Measurements from ENCODE around the gene RPL15. TPM values are rescaled to one million over a fixed set of nuclear protein-coding genes. Genes with fewer than 3 reads are reported as not detected.

Gene RPL15
- total and polyA plus RNA-seq, 10 of the 15 experiments (the other 5 are each of a cell fraction or from before 2014, with no cell fraction given), result 2,885 to 10,761 (median 4,017) TPM

- Histone ChIP-seq H3K4me1 (ENCODE audit: control insufficient read depth, insufficient read depth, low read length) (no peaks in the 10 kb centered on the region; the same call in 1 of the 2 replicates), H2AFZ (ENCODE audit: control insufficient read depth, low read depth, low read length) (no peak overlapping the region), H3K27ac (ENCODE audit: control insufficient read depth, insufficient read depth) (no peak overlapping the region), H3K36me3 (ENCODE audit: control insufficient read depth in 2 of 2, insufficient read depth in 2 of 2, low read length in 1 of 2) (peaks cover 0 to 19% of the 10 kb centered on the region in 2 experiments; a peak in 2 of 4 replicates), H3K4me2 (ENCODE audit: control insufficient read depth, insufficient read depth) (no peak overlapping the region), H3K27me3 (replicated peaks in 1 of 2; ENCODE audit: control insufficient read depth in 2 of 2, insufficient read depth in 2 of 2, low read length in 1 of 2) (no peaks in the 10 kb centered on the region), H3K79me2 (ENCODE audit: control insufficient read depth, insufficient read depth, low read length) (peaks cover 8% of the 10 kb centered on the region), H3K9ac (ENCODE audit: control insufficient read depth, insufficient read depth, low read length) (no peak overlapping the region), H3K9me3 (replicated peaks; ENCODE audit: control insufficient read depth, insufficient read depth, low read length) (no peaks in the 10 kb centered on the region), H3K4me3 (no peak overlapping the region), H4K20me1 (ENCODE audit: control insufficient read depth, insufficient read depth) (no peaks in the 10 kb centered on the region; the same call in 1 of the 2 replicates)
- no TSS peak for BruUV-seq (replicated peaks)
- in situ Hi-C loops (cut with MboI) (no loop called here), intact Hi-C loops (cut with micrococcal nuclease; ENCODE audit: unreplicated experiment) (no loop called here)
- TF ChIP-seq MYB (IDR thresholded peaks at IDR 0.05; ENCODE audit: borderline replicate concordance, low read depth, low read length) (no peak), CBX3 (IDR thresholded peaks at IDR 0.05; ENCODE audit: borderline replicate concordance, low read depth) (no peak), CUX1 (IDR thresholded peaks at IDR 0.05; ENCODE audit: insufficient replicate concordance, low read depth, low read length) (no peak), CREM (IDR thresholded peaks at IDR 0.05; ENCODE audit: low read depth) (no peak), ZBTB33 (IDR thresholded peaks at IDR 0.05) (no peak), KLF5 (IDR thresholded peaks at IDR 0.05; ENCODE audit: partially characterized antibody) (no peak), PBX3 (IDR thresholded peaks at IDR 0.05; ENCODE audit: insufficient replicate concordance, low read depth, low read length) (no peak), STAT1 (conservative IDR thresholded peaks at IDR 0.05) (no peak), RAD21 (IDR thresholded peaks at IDR 0.05; ENCODE audit: insufficient read depth, low read depth, low read length) (no peak), KDM1A (IDR thresholded peaks at IDR 0.05; ENCODE audit: borderline replicate concordance) (no peak), ETV6 (conservative IDR thresholded peaks at IDR 0.05 in 1 of 2, IDR thresholded peaks at IDR 0.05 in 1 of 2; ENCODE audit: borderline replicate concordance in 1 of 2, low read depth in 1 of 2) (no peak)
- no peak for DNase-seq (ENCODE audit: low read depth, low spot score)
- ChIA-PET POLR2A (interaction anchor here (1.1 to 1.2 kb wide), 2 partner anchors 16 to 93 kb away, joined by 3 to 4 read pairs; no protein-coding TSS in a partner anchor), SMC1A (ENCODE audit: uncharacterized antibody, unreplicated experiment) (interaction anchor here (1.2 to 1.3 kb wide), 4 partner anchors 9 to 27 kb away, joined by 3 to 5 read pairs (median 4); no protein-coding TSS in a partner anchor), CTCF (interaction anchor here (1.0 to 2.5 kb wide), 6 partner anchors 8 to 164 kb away, joined by 3 to 8 read pairs (median 4); no protein-coding TSS in a partner anchor), RAD21 (ENCODE audit: unreplicated experiment) (interaction anchor here (1.2 to 1.9 kb wide), 2 partner anchors 35 to 56 kb away, joined by 3 to 6 read pairs; no protein-coding TSS in a partner anchor)
- WGBS (ENCODE audit: insufficient coverage, insufficient replicate concordance, low lambda C conversion rate, missing lambda C conversion rate), result 75% methylated on average over 2 of the region's 2 CpGs
- ATAC-seq, result no peak
- no peak for FAIRE-seq
Observed at GRCh38 chr3:23923786-23924185, 6.9 kb downstream of the RPL15 start.
